SK-N-SH (cell line): ENCODE data around the gene PDIK1L. TPM values are rescaled to one million over a fixed set of nuclear protein-coding genes. Genes with fewer than 3 reads are reported as not detected.

Source experiments
- CTCF ChIA-PET: fragments of 300-600, 350-600 bp; formaldehyde crosslinking; extraction: SDS; loops from one replicate; lab custom pipeline; 2021; lab: Yijun Ruan, JAX
- POLR2A ChIA-PET: fragments of 350-600 bp; sonication (Branson Sonifier 250); formaldehyde crosslinking; extraction: SDS; loops from one replicate; lab custom pipeline; 2020; ENCODE audit warnings: antibody characterized with exemption, inconsistent platforms; lab: Yijun Ruan, JAX
- DNase-seq: peaks from one replicate; pipeline ENCODE4 v3.0.0; 2012
- H2AFZ ChIP-seq: fragments of 200-600 bp; sonication (generic); 2 replicates; pipeline ENCODE4 v1.8.1; 2016; ENCODE audit warnings: antibody characterized with exemption, mild to moderate bottlenecking, low read depth
- H3F3A ChIP-seq: fragments of 200-600 bp; sonication (generic); replicated peaks from 2 replicates; pipeline ENCODE3; 2016; ENCODE audit warnings: antibody characterized with exemption, mild to moderate bottlenecking; ENCODE audit not compliant: insufficient read depth
- H3K27ac ChIP-seq, 2 experiments: fragments of 200-500 bp in 1 of 2; fragments of 200-600 bp in 1 of 2; sonication (Bioruptor generic) in 1 of 2; sonication (generic), shearing (Covaris generic) in 1 of 2; 2 replicates each; pipeline versions ENCODE4 v1.5.1 to v1.6.1; 2014 to 2016; ENCODE audit warnings: low read depth in 2 of 2, inconsistent platforms in 1 of 2, low read length in 1 of 2, mild to moderate bottlenecking in 1 of 2, mixed read lengths in 1 of 2
- H3K27me3 ChIP-seq: fragments of 200-600 bp; sonication (generic), shearing (Covaris generic); 2 replicates; pipeline ENCODE4 v1.6.1; 2016; ENCODE audit warnings: mixed run types; ENCODE audit not compliant: insufficient read depth
- H3K36me3 ChIP-seq, 2 experiments: fragments of 200-500 bp in 1 of 2; fragments of 200-600 bp in 1 of 2; sonication (Bioruptor generic) in 1 of 2; sonication (generic) in 1 of 2; replicated peaks in 1 of 2; 2 replicates each; pipeline versions ENCODE3 to v1.5.1; 2014 to 2016; ENCODE audit warnings: low read length in 1 of 2, mild to moderate bottlenecking in 1 of 2; ENCODE audit not compliant: insufficient read depth in 2 of 2, control insufficient read depth in 1 of 2
- H3K4me1 ChIP-seq, 2 experiments: fragments of 200-500 bp in 1 of 2; fragments of 200-600 bp in 1 of 2; sonication (Bioruptor generic) in 1 of 2; sonication (generic), shearing (Covaris generic) in 1 of 2; 2 replicates each; pipeline versions ENCODE4 v1.5.1 to v1.6.1; 2014 to 2016; ENCODE audit warnings: low read depth in 1 of 2, low read length in 1 of 2, mixed run types in 1 of 2; ENCODE audit not compliant: insufficient read depth in 2 of 2, control insufficient read depth in 1 of 2
- H3K4me2 ChIP-seq: fragments of 200-600 bp; sonication (generic), shearing (Covaris generic); 2 replicates; pipeline ENCODE4 v1.6.1; 2017; ENCODE audit warnings: mixed run types
- H3K4me3 ChIP-seq, 2 experiments: fragments of 200-500 bp in 1 of 2; fragments of 200-600 bp in 1 of 2; sonication (Bioruptor generic) in 1 of 2; sonication (generic), shearing (Covaris generic) in 1 of 2; 2 replicates each; pipeline versions ENCODE4 v1.5.1 to v1.8.1; 2014 to 2016; ENCODE audit warnings: low read depth in 2 of 2, inconsistent platforms in 1 of 2, low read length in 1 of 2, mild to moderate bottlenecking in 1 of 2, mixed read lengths in 1 of 2, moderate library complexity in 1 of 2
- H3K79me2 ChIP-seq: fragments of 200-600 bp; sonication (generic); 2 replicates; pipeline ENCODE4 v1.8.1; 2017; ENCODE audit warnings: mild to moderate bottlenecking; ENCODE audit not compliant: insufficient read depth
- H3K9ac ChIP-seq: fragments of 200-600 bp; sonication (generic); 2 replicates; pipeline ENCODE4 v1.6.1; 2017; ENCODE audit warnings: mixed run types
- H3K9me2 ChIP-seq: fragments of 200-600 bp; sonication (generic); 2 replicates; pipeline ENCODE4 v1.6.1; 2017; ENCODE audit warnings: mixed run types
- H3K9me3 ChIP-seq: fragments of 200-600 bp; sonication (generic); 2 replicates; pipeline ENCODE4 v1.6.1; 2017; ENCODE audit warnings: mixed run types, mild to moderate bottlenecking, moderate library complexity
- H4K20me1 ChIP-seq: fragments of 200-600 bp; sonication (generic); 2 replicates; pipeline ENCODE4 v1.6.1; 2017; ENCODE audit warnings: mild to moderate bottlenecking, mixed run types; ENCODE audit not compliant: insufficient read depth
- ELF1 ChIP-seq: IDR thresholded peaks from 2 replicates; pipeline ENCODE4 v1.4.0; 2012
- FOXJ3 ChIP-seq: sonication (generic); formaldehyde crosslinking; IDR thresholded peaks from 2 replicates; pipeline ENCODE4 v1.5.1; 2020; ENCODE audit warnings: mild to moderate bottlenecking, missing genetic modification reagents
- FOXM1 ChIP-seq: IDR thresholded peaks from 2 replicates; pipeline ENCODE4 v1.4.0; 2012; ENCODE audit warnings: low read depth, mild to moderate bottlenecking
- GABPA ChIP-seq: IDR thresholded peaks from 2 replicates; pipeline ENCODE4 v1.4.0; 2012; ENCODE audit warnings: low read depth, mild to moderate bottlenecking
- GATA2 ChIP-seq: sonication (generic); formaldehyde crosslinking; IDR thresholded peaks from 2 replicates; pipeline ENCODE4 v1.5.0; 2020; ENCODE audit warnings: mild to moderate bottlenecking, missing genetic modification reagents
- JUND ChIP-seq: IDR thresholded peaks from 2 replicates; pipeline ENCODE4 v1.4.0; 2012
- MEF2A ChIP-seq: IDR thresholded peaks from 2 replicates; pipeline ENCODE4 v1.4.0; 2012; ENCODE audit warnings: low read depth, borderline replicate concordance
- MXI1 ChIP-seq: IDR thresholded peaks from 2 replicates; pipeline ENCODE4 v1.6.1; 2012; ENCODE audit warnings: mild to moderate bottlenecking, low read depth, low read length, improper control_type of control experiment
- NRF1 ChIP-seq: IDR thresholded peaks from 2 replicates; pipeline ENCODE4 v1.6.1; 2012; ENCODE audit warnings: low read depth, mild to moderate bottlenecking, low read length
- RAD21 ChIP-seq: IDR thresholded peaks from 2 replicates; pipeline ENCODE4 v1.6.1; 2012; ENCODE audit warnings: mild to moderate bottlenecking, low read length
- RCOR1 ChIP-seq: fragments of 150-350 bp; IDR thresholded peaks from 2 replicates; pipeline ENCODE4 v1.6.1; 2017; ENCODE audit warnings: antibody characterized with exemption, low read length
- REST ChIP-seq: IDR thresholded peaks from 2 replicates; pipeline ENCODE4 v1.6.1; 2012; ENCODE audit warnings: mild to moderate bottlenecking, low read depth, low read length, moderate library complexity
- RFX5 ChIP-seq: IDR thresholded peaks from 2 replicates; pipeline ENCODE4 v1.6.1; 2012; ENCODE audit warnings: mild to moderate bottlenecking, improper control_type of control experiment, low read length
- RXRA ChIP-seq: IDR thresholded peaks from 2 replicates; pipeline ENCODE4 v1.4.0; 2012; ENCODE audit warnings: low read depth, mild to moderate bottlenecking, borderline replicate concordance
- SMC3 ChIP-seq: IDR thresholded peaks from 2 replicates; pipeline ENCODE4 v1.6.1; 2012; ENCODE audit warnings: low read depth, low read length, improper control_type of control experiment
- TAF1 ChIP-seq: IDR thresholded peaks from 2 replicates; pipeline ENCODE4 v1.6.1; 2012; ENCODE audit warnings: low read depth, mild to moderate bottlenecking, low read length, moderate library complexity, borderline replicate concordance
- TEAD4 ChIP-seq: IDR thresholded peaks from 2 replicates; pipeline ENCODE4 v1.4.0; 2012; ENCODE audit warnings: mild to moderate bottlenecking, borderline replicate concordance; ENCODE audit not compliant: insufficient read depth
- YY1 ChIP-seq: IDR thresholded peaks from 2 replicates; pipeline ENCODE4 v1.4.0; 2012; ENCODE audit warnings: low read depth, mild to moderate bottlenecking
- ZBTB33 ChIP-seq: IDR thresholded peaks from 2 replicates; pipeline ENCODE4 v1.4.0; 2012; ENCODE audit warnings: low read depth, borderline replicate concordance
- WGBS: methylation state at CpG from one replicate; pipeline ENCODE4 v1.1.6; 2017; ENCODE audit warnings: low lambda C conversion rate; 5-methylcytosine and 5-hydroxymethylcytosine counted together
- polyA plus RNA-seq, 3 experiments: library from polyadenylated mRNA; depleted of rRNA; stranded (reverse); fragments of >200 nt; gene quantifications; 2 replicates each; pipeline ENCODE4 v1.2.3, GENCODE V29; 2012
- TF ChIP-seq, protein P1 (sequence below): fragments of 150-350 bp; IDR thresholded peaks from 2 replicates; pipeline ENCODE4 v1.6.1; 2017; ENCODE audit warnings: antibody characterized with exemption, low read length, low read depth, borderline replicate concordance
- TF ChIP-seq, protein P2 (sequence below): IDR thresholded peaks from 2 replicates; pipeline ENCODE4 v1.4.0; 2012; ENCODE audit warnings: low read depth

The PDIK1L gene
- polyA plus RNA-seq, 1 of the 3 experiments (the other 2 are of a cell fraction): 1.2 TPM

- TF ChIP-seq MXI1 (peak; percentile 99), NRF1 (no peak), RXRA (no peak), FOXM1 (no peak), SMC3 (peak; percentile 72), MEF2A (no peak), FOXJ3 (no peak), REST (no peak), JUND (no peak; the same call in 1 of the 2 replicates), YY1 (no peak)
Measured at GRCh38 chr1:26169669-26170471, 58.2 kb downstream of the PDIK1L start, which contains the start of gene ZNF593 (continued).

DNA sequence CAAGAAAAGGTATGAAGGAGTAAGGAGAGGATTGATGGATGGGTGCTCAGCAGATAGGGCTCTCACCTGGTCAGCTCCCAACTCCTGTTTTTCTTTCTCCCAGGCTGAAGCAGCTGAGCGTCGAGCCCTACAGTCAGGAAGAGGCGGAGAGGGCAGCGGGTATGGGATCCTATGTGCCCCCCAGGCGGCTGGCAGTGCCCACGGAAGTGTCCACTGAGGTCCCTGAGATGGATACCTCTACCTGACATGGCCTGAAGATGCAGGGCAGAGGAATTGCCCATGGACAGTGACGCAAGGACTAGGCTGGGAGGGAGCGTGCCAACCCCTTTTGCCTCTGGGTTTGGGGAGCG is 58.8 kb downstream of the PDIK1L start:
- WGBS: 67% methylated on average over 9 of the region's 9 CpGs
- peaks cover 0 to 18% of the 10 kb centered on the region in 2 experiments; a peak in 2 of 4 replicates for H3K4me1 ChIP-seq
- no peaks in the 10 kb centered on the region for H4K20me1 ChIP-seq
- TF ChIP-seq SMC3: no peak
- TF ChIP-seq MEF2A: no peak
- TF ChIP-seq RXRA: no peak
- no peak for TF ChIP-seq RFX5
- no peak for TF ChIP-seq RAD21
- no peak for TF ChIP-seq FOXM1
- TF ChIP-seq TEAD4: no peak
- TF ChIP-seq MXI1: no peak
- TF ChIP-seq FOXJ3: no peak
- TF ChIP-seq GATA2 (CRISPR knock-in tag): no peak
- TF ChIP-seq YY1: no peak
- TF ChIP-seq, protein P1, sequence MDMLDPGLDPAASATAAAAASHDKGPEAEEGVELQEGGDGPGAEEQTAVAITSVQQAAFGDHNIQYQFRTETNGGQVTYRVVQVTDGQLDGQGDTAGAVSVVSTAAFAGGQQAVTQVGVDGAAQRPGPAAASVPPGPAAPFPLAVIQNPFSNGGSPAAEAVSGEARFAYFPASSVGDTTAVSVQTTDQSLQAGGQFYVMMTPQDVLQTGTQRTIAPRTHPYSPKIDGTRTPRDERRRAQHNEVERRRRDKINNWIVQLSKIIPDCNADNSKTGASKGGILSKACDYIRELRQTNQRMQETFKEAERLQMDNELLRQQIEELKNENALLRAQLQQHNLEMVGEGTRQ: no peak
- no peak for TF ChIP-seq ELF1
- no peak for TF ChIP-seq GABPA
- TF ChIP-seq RCOR1: no peak
- no peak for TF ChIP-seq ZBTB33
- TF ChIP-seq, protein P2, sequence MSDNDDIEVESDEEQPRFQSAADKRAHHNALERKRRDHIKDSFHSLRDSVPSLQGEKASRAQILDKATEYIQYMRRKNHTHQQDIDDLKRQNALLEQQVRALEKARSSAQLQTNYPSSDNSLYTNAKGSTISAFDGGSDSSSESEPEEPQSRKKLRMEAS: no peak
- TF ChIP-seq NRF1: no peak
- no peak for TF ChIP-seq TAF1
- DNase-seq: peak; percentile 47
- H3K4me2 ChIP-seq: peak overlapping the region; percentile 95
- H3K79me2 ChIP-seq: peaks cover 17% of the 10 kb centered on the region; the same call in 1 of the 2 replicates
- no peak overlapping the region for H2AFZ ChIP-seq
- H3F3A ChIP-seq: peaks cover 12% of the 10 kb centered on the region
- no peaks in the 10 kb centered on the region for H3K9me3 ChIP-seq
- peak overlapping the region; percentile 92 for H3K9ac ChIP-seq
- no peaks in the 10 kb centered on the region for H3K9me2 ChIP-seq
- no peaks in the 10 kb centered on the region for H3K27me3 ChIP-seq
- no peak overlapping the region; a peak in 1 of 4 replicates for H3K27ac ChIP-seq
- CTCF ChIA-PET: interaction anchor here (1.0 to 2.7 kb wide), 18 partner anchors 10 to 194 kb away, joined by 3 to 28 read pairs (median 6); partner anchors contain the start of genes CEP85 and EXTL1
- H3K4me3 ChIP-seq: peak overlapping the region; percentile 85 to 98
- POLR2A ChIA-PET: interaction anchor here (1.1 to 1.6 kb wide), 2 partner anchors 59 to 63 kb away, joined by 3 read pairs; partner anchors contain the start of genes CEP85 and PDIK1L
- peaks cover 0 to 2% of the 10 kb centered on the region in 2 experiments for H3K36me3 ChIP-seq
